GM18861 (cell line): ENCODE measurements around the gene PLPPR1.
"Not testable (repeated sequence)": the region's sequence is repeated elsewhere in the genome, so short reads cannot be mapped to it uniquely, and the experiment has no call there.

ENCODE experiments used
- ATAC-seq: cut with Tn5 transposase; IDR thresholded peaks from one replicate; pipeline ENCODE4 v1.9.1; 2021; ENCODE audit not compliant: unreplicated experiment

The PLPPR1 gene

DNA sequence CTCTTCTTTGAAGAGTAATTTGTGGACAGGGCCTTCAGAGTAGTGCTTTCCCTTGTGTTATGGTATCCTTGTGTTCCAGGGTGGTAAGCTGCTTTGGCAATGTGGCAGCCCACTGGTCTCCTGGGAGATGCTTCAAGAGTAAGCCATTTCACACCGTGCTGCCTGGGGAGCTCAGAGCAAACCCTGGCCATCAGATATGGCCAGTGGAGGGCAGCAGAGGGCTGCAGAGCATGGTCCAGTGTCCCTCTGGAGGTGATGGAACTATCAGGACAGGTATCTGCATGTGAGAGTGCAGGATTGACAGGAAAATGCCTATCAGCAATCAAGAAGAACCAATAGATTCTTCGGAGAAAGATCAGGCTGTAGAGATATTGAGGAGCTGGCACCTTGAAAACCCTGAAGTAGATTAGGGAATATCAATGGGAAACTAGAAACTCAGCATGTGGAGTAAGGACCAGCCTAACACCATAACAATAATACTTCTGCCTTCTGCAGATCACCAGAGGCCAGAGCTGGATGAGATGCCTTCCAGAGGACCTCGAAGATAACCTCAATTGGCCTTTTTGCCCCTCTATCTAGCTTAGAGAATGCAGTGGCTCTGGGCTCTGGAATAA is 90.8 kb downstream of the PLPPR1 start:
- ATAC-seq = peak; percentile 82

DNA sequence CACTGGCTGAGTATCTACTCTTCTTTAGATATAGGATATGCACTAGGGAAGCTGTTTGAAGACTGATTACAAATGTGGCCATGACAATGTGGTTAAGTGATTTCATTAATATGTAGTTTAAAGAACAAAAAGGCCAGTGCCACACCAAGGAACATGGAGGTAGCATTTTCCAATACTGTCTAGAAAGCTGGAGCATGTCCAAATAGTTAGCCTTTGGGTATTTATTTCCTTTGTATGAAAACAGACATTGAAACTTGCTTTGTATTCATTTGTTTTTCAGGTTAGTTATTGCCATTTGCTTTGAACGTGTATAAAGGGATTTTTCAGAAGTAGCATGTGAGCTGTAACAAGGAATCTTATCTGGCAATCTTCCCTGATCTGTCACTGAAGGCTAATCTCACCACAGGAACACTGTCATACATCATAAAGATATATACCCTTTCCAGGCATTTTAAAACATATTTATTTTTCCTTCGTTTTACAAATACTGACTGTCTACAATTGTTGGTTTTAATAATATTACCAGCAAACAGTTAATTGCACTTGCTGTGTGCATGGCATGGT is 93.4 kb downstream of the PLPPR1 start:
- no peak for ATAC-seq

DNA sequence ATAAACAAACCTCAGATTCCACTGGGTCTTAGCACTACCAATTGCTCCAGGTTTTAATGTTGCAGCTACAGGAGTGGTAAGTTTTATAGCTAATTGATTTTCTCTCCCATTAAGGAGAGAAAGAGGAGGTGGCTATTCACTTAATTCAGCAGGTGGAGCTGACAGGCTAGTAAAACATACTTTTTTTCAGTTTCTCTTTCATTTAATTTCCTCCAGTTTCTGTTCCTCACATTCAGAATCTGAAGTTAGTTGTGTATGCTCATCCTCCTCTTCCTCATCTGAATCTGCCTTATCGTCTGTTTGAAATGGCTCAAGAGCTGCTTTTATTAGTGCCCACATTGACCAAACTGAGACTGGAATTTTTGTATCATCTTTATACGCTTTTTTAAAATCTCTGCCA is 98.0 kb downstream of the PLPPR1 start:
- ATAC-seq = no peak

DNA sequence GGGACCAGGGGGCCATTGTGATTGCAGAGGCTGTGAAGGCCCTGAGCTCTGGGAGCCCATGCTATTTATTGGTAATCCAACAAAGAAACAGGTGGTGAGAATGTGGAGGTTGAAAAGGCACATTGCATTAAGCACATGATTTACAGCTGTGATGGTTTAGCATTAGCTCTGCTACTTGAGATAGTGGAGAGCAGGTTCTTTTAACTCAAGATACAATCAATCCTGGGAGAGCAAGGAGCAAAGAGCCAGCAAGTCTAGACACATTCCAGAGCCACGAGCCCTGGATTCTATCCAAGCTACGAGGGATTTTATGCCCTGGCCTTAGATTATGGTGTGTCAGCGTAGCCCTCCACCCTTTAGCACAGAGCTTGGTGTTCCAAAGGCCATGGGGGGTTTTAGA is 98.8 kb downstream of the PLPPR1 start:
- not testable (repeated sequence) for ATAC-seq

DNA sequence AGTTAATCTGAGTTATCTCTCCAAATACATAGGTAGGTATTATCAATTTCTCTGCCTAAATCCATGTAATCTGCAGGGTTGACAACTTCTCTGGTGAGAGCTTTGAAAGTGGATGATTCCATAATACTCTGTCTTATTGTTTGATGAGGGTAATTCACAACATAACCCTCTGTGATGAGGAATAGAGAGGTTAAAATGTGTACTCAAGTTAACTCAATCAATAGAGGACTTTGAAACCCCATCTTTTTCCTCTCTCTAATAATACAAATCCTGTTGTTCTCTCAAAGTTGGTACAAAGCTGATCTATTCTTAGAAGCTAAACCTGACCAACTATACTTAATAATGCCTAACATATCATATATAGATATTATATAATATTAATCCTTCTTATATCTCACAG is 100.1 kb downstream of the PLPPR1 start:
- no peak for ATAC-seq

DNA sequence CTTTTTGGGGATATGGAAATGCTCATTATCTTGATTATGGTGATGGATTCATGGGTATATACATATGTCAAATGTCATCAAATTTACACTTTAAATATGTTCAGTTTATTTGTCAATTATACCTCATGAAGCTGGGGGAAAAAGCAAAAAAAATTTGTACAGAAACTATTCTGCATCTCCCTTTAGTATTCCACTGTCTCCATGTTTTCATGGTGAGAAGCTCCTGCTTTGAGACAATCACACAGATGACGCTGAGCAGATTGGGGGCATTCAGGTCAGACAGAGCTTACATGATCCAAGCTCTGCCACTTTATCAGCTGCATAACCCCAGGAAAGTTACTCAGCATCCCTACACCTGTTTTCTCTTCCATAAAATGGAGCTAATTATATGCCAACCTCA is 101.5 kb downstream of the PLPPR1 start:
- ATAC-seq = no peak

DNA sequence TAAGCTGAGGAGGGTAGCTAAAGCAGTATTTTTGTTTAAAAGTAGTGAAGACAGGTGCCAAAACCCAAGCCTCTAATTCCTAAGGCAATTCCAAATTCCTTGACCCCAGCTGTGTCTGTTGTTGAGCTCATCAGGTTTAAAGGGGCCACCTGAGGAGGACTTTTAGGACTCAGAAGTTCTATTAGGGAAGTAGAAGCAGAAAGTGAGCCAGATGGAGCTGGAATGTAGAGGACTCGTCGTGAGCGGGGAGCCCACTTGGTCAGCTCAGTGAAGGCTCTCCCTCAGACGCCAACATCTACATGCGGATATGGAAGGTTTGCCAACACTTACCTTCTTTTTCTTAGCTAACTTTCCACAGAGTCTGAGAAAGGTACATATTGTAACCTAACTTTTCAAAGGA is 102.8 kb downstream of the PLPPR1 start:
- ATAC-seq = no peak

DNA sequence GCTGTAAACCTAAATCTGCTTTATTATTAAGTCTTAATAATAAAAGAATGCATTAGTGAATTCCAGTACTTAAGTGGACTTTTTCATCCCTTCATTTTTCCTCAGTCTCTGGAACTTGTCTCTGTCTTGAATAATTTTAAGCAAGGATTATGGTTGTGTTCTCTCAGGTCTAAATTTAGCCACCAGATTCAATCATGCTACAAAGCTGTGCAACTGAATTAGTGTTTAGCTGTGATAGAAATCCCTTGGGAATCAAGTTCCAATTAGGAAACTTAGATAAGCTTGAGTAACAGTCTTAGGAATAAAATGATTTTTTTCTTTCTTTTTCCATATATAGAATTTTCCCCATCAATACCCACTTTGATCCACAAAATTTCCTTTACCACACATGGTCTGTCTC is 104.3 kb downstream of the PLPPR1 start:
- ATAC-seq = no peak

DNA sequence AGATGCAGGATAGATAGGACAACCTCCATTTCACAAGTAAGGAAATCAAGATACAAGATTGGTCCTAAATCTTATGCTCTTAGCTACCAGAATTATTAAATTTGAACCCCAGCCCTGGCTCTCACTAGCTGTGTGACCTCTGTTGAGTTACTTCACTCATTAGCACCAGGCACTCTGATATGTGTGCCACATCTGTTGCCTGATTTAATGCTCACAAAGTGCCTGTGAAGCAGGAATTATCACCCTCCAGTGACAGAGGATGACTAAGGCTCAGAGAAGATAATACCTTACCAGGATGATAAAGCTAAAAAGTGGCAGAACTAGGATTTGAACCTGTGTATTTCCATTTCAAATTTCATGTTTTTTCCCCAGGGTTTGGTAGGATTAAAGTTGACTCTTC is 110.0 kb downstream of the PLPPR1 start:
- ATAC-seq = no peak

DNA sequence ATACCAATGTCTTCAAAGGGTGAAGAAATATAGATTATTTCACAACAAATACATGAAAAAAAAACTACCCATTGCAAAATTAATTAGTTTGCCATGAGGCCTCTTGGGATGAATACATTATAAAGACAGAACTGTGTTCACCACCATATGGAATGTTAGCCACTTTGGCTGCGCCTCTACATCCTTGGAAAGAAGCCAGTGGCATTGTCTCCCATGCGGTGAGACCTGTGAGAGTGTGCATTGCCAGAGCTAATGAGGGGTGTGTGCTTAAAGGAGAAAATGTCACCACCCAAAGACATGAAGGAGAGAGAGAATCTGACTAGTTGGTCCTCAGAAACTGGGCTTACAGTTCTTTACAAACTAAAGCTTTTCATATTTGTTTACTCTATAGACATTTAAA is 110.6 kb downstream of the PLPPR1 start:
- no peak for ATAC-seq

DNA sequence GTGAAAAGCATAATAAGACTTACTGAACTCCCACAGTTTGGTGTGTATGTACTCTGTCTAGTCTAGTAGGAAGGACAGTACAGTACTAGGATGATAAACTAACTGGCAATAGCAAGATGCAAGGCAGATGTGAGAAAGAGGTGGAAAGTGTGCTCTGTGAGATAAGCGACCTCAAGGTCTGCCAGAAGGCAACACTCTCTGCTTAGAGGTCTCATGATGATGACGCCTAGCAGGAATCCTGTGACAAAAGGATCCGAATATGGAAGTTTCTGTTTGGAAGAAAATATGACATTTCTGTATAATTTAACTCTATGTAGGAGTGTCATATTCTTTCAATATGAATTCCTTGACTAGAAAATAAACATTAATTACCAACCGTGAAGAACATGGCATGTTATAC is 112.2 kb downstream of the PLPPR1 start:
- ATAC-seq = no peak

DNA sequence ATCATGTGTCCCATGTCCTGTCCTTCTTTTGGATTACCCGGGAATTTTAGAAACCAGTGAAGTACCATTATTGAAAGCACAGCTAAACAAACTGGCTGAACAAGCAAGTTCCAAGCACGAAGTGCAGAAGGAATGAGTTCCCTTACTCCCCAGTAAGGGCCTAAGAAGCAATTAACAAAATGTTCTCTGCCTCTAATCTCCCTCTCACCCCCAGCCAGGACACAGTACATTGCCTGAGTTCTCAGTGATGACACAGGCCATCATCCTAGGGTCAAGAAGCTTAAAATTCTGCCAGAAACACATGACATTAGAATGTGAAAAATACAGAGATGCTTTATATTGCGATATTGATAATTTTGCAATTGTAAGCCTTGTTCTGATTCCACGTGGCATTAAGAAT is 118.0 kb downstream of the PLPPR1 start:
- no peak for ATAC-seq

DNA sequence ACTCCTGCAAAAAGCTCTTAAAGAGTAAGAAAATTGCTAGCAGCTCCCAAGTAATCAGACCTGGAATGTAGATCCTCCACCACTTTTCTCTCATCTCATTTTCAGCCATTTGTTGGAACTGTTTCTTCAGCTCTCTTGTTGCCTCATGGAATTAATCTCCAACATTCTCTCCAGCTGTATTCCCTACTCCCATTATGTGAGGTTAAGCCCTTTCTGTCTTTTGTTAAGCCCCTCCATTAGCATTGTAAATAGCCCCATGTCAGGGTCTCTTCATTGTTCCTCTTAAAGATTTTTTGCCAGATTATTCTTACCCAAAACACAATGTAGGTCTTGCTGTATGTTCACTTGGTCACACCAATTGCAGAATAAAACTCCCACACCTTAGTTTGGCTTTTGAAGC is 119.8 kb downstream of the PLPPR1 start:
- no peak for ATAC-seq

DNA sequence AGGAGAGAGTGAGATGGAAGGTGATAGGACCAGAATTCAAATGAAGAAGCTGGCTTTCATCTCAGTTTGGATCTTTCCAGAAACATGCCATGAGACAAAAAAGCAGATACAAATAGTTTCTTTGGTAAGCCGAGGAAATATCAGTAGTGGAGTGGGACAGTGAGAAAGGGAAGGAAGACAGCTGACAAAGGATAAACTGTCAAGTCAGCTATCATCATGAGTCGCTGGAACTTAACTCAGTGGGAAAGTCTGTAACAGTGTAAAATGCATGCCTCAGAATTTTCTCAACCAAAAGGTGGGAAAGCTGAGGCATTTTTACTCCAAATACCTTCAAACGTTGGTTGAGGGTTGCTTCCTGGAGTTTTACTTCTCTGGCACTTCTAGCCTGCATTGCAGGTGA is 129.8 kb downstream of the PLPPR1 start:
- ATAC-seq = no peak

DNA sequence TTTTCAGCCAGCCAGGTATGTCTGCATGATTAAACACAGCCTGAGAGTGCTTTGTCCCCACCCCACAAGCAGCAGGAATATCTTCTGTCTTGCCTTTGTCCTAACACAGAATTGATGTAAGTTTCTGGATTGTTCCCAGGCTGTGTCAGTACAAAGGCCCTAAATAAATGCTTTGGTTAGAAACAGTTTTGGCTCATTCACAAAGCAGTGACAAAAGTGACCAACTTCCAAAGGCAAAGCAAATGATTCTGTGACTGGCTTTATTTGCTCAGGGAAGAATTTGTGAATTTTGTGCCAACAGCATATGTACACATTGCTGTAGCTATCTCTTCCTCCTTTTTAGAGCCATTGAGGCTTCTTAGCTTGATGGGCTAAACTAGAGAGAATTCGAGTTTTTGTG is 133.7 kb downstream of the PLPPR1 start:
- ATAC-seq = no peak

DNA sequence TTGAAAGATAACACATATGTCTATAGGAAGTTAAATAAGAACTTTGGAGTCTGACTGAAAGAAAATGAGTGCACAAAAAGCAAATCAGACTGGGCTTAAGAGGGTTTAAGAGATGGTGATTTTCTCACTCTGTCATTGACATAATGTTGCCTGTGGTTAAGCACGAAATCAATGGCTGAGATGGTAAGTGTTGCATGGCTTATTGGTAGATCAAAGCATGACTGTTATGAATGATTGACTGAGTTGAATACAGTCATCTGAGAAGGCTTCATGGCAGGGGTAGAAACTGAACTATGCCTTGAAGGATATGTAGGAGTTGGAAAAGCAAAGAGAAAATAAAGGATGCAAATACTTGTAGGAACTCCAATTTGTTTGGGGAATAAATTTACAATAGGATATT is 136.6 kb downstream of the PLPPR1 start:
- ATAC-seq = no peak

DNA sequence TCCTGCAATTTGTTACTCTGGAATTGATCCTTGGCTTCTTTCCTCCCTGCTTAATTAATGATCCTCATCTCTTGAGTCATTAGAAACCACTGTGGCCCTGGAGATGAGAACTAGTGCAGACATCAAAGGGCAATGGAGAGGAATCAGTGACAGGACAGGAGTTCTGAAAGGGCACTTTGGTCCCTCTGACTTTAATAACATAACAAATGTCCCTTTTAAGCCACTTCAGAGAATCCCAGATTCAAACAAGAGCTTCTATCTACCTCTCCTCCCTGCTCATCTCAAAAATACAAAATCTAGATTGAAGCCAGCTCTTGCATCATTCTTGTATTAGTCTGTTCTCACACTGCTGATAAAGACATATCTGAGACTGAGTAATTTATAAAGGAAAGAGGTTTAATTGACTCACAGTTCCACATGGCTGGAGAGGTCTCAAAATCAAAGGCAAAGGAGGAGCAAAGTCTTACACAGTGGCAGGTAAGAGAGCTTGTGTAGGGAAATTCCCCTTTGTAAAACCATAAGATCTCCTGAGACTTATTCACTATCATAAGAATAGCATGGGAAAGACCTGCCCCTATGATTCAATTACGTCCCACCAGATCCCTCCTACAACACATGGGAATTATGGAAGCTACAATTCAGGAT is 139.1 kb downstream of the PLPPR1 start:
- ATAC-seq = no peak

DNA sequence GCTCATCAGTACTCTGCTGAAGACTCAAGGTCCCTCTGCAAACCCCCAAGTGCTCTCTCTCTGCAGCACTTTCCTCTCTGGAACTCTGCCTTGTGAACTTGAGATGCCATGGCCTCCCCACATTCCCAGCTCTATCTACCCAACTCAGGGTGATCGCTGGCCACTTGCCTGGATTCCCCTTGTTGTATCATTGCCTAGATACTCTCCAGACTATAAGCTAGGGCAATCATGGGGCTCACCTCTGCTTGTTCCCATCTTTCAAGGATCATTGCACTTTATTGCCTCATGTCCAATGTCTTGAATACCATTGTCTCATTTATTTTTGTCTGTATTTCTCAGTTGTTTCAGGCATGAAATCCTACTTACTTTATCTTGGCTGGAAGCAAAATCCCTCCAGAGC is 144.1 kb downstream of the PLPPR1 start:
- no peak for ATAC-seq

DNA sequence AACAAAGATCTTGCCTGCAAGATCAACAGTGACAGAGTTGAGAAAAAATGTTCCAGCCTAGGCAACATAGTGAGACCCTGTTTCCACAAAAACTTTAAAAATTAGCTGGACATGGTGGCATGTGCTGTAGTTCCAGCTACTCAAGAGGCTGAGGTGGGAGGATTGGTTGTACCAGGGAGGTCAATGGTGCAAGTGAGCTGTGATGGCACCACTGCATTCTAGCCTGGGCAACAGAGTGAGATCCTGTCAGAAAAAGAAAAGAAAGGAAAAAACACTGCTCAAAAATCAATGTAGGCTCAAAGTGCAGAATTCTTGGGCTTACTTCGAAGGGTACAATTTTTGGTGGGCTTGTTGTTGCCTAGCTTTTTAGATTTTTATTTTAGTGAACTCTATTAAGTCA is 145.4 kb downstream of the PLPPR1 start:
- ATAC-seq = no peak

DNA sequence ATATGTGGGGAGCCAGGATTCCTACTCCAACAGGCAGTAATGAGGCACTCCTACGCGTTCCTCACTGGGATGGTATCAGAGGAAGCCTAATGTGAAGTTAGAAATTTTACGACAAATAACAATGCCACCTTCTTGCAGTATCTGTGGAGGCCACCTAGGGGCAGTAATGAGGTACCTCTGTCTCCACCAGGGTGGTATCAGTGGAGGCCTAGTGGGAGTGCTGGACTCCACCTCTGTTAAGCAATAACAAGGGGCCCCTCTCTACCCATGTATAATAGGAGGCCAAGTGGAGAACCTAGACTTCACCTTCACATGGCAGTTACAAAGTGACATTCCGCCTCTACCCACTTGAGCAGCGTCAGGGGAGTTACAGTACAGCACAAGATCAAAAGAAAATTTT is 147.9 kb downstream of the PLPPR1 start:
- no peak for ATAC-seq

DNA sequence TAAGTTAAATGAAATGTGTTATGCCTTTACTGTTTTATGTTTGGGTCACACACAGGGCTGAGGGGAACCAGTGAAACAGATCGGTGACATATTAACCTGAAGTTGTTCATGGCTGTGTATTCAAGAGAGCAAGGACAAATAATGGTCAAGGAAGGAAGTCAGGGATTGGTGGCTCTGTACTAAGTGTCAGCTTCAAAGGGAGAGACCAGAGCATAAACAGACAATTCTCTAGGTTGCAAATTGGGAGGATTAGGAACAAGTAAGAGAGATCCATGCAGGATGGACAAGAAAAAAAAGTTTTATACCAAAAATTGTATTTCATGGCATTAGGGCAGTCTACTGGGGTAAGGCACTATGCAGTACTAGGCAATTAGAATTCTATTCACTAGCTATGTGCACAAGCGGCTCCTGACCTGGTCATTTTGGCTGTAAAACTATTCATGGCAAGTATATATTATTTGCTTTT is 156.3 kb downstream of the PLPPR1 start:
- ATAC-seq = no peak

DNA sequence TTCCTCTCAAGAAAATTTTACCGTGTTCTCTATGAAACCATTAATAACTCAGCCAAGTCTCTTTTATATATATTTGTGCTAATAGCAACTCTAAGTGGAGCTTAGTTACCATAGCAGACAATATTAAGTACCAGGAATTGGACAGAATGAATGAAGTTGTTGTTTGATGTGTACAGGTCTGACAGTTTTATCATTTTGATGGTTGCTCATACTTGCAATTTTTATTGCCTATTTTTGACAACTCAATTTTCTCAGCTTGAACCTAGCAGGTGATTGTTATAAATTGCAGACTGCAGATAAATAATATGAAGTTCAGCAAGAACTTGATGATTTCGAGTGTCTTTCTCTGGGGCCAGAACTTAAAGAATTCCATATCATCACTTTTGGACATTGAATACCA is 163.2 kb downstream of the PLPPR1 start:
- no peak for ATAC-seq

DNA sequence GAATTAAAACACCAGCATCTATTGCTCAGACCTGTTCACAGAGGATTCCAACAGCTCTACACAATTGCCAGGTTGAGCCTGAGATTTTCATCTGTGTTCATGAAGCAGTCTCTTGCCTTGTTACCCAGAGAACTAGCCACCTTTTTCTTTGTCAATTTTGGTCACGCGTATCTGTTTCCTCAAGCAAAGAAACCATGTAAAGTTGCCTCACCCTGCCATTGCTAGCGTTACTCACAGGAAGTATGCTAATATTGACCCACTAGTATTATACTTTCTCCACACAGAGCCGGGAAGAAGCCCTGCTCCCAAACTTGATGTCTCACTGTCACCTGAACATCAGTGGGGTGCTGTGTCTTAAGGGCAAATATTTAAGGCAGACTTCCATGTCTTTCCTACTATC is 168.5 kb downstream of the PLPPR1 start:
- no peak for ATAC-seq
